WTC11 (cell line): ENCODE measurements around the gene GATA6. TPM values are rescaled to one million over a fixed set of nuclear protein-coding genes. Genes with fewer than 3 reads are reported as not detected.

ENCODE experiments used
- ATAC-seq: fragments of 200-7000 bp; cut with Tn5 transposase; 2 replicates; pipeline ENCODE4 v1.10.0; 2021; ENCODE audit warnings: mild to moderate bottlenecking, moderate library complexity
- CTCF ChIA-PET: fragments of 300-600 bp; sonication (Branson Sonifier 250); formaldehyde crosslinking; loops from one replicate; lab custom pipeline; 2021; ENCODE audit warnings: antibody characterized with exemption; lab: Charles Lee
- POLR2A ChIA-PET: fragments of 350-600 bp; sonication (Branson Sonifier 250); formaldehyde crosslinking; loops from one replicate; lab custom pipeline; 2021; ENCODE audit warnings: antibody characterized with exemption; lab: Charles Lee
- DNase-seq: peaks from one replicate; pipeline ENCODE4 v3.0.0; 2021; ENCODE audit warnings: low spot score
- H3K27ac Mint-ChIP-seq: 2 replicates; pipeline ENCODE4 v1.8.0; 2021; ENCODE audit warnings: mixed read lengths
- H3K27me3 Mint-ChIP-seq: 2 replicates; pipeline ENCODE4 v1.8.0; 2021; ENCODE audit warnings: low read depth, mild to moderate bottlenecking, moderate library complexity, mixed read lengths
- H3K36me3 Mint-ChIP-seq: 2 replicates; pipeline ENCODE4 v1.8.0; 2021; ENCODE audit warnings: mixed read lengths
- H3K4me1 Mint-ChIP-seq: 2 replicates; pipeline ENCODE4 v1.8.0; 2022; ENCODE audit warnings: mixed read lengths
- H3K4me3 Mint-ChIP-seq: 2 replicates; pipeline ENCODE4 v1.8.0; 2021; ENCODE audit warnings: mild to moderate bottlenecking, moderate library complexity, mixed read lengths
- H3K9me3 Mint-ChIP-seq: 2 replicates; pipeline ENCODE4 v1.8.0; 2021; ENCODE audit warnings: mixed read lengths
- ATF1 ChIP-seq: sonication (generic); formaldehyde crosslinking; IDR thresholded peaks from 2 replicates; pipeline ENCODE4 v1.8.1; 2023; ENCODE audit warnings: mild to moderate bottlenecking, moderate library complexity, missing genetic modification reagents
- ATF3 ChIP-seq: sonication (generic); formaldehyde crosslinking; conservative IDR thresholded peaks from 2 replicates; pipeline ENCODE4 v1.8.1; 2022; ENCODE audit warnings: mild to moderate bottlenecking, missing genetic modification reagents
- CREB1 ChIP-seq: sonication (generic); formaldehyde crosslinking; IDR thresholded peaks from 2 replicates; pipeline ENCODE4 v1.8.0; 2023; ENCODE audit warnings: mild to moderate bottlenecking, missing genetic modification reagents
- ELF4 ChIP-seq: sonication (generic); formaldehyde crosslinking; IDR thresholded peaks from 2 replicates; pipeline ENCODE4 v1.8.1; 2022; ENCODE audit warnings: low read depth, mild to moderate bottlenecking, moderate library complexity, missing genetic modification reagents
- ETV6 ChIP-seq: sonication (generic); formaldehyde crosslinking; IDR thresholded peaks from 2 replicates; pipeline ENCODE4 v1.8.1; 2022; ENCODE audit warnings: mild to moderate bottlenecking, missing genetic modification reagents
- HMGA2 ChIP-seq: fragments of 250-450 bp; sonication (Bioruptor Pico); IDR thresholded peaks from 2 replicates; pipeline ENCODE4 v1.4.0; 2021; ENCODE audit warnings: mild to moderate bottlenecking, moderate library complexity
- KAT7 ChIP-seq: sonication (generic); formaldehyde crosslinking; IDR thresholded peaks from 2 replicates; pipeline ENCODE4 v1.8.1; 2023; ENCODE audit warnings: missing genetic modification reagents, mild to moderate bottlenecking, borderline replicate concordance
- MLX ChIP-seq: sonication (generic); formaldehyde crosslinking; IDR thresholded peaks from 2 replicates; pipeline ENCODE4 v1.8.1; 2023; ENCODE audit warnings: mild to moderate bottlenecking, missing genetic modification reagents, moderate library complexity
- NFATC4 ChIP-seq: fragments of 250-450 bp; sonication (Bioruptor Pico); IDR thresholded peaks from 2 replicates; pipeline ENCODE4 v1.9.0; 2021; ENCODE audit warnings: mild to moderate bottlenecking
- NR1H2 ChIP-seq: sonication (generic); formaldehyde crosslinking; IDR thresholded peaks from 2 replicates; pipeline ENCODE4 v1.9.0; 2021; ENCODE audit warnings: mild to moderate bottlenecking, moderate library complexity, missing genetic modification reagents
- NR2C2 ChIP-seq: sonication (generic); formaldehyde crosslinking; IDR thresholded peaks from 2 replicates; pipeline ENCODE4 v1.8.0; 2022; ENCODE audit warnings: mild to moderate bottlenecking, missing genetic modification reagents
- RORB ChIP-seq: fragments of 250-450 bp; sonication (Bioruptor Pico); IDR thresholded peaks from 2 replicates; pipeline ENCODE4 v1.9.0; 2021; ENCODE audit warnings: mild to moderate bottlenecking
- SOX15 ChIP-seq: fragments of 250-450 bp; sonication (Bioruptor Pico); IDR thresholded peaks from 2 replicates; pipeline ENCODE4 v1.9.0; 2021; ENCODE audit warnings: mild to moderate bottlenecking
- ZBTB21 ChIP-seq: sonication (generic); formaldehyde crosslinking; IDR thresholded peaks from 2 replicates; pipeline ENCODE4 v1.8.1; 2023; ENCODE audit warnings: mild to moderate bottlenecking, missing genetic modification reagents, borderline replicate concordance
- ZNF219 ChIP-seq: sonication (generic); formaldehyde crosslinking; IDR thresholded peaks from 2 replicates; pipeline ENCODE4 v1.8.0; 2023; ENCODE audit warnings: missing genetic modification reagents, mild to moderate bottlenecking, borderline replicate concordance
- ZNF232 ChIP-seq: sonication (generic); formaldehyde crosslinking; IDR thresholded peaks from 2 replicates; pipeline ENCODE4 v1.8.0; 2022; ENCODE audit warnings: mild to moderate bottlenecking, missing genetic modification reagents
- total RNA-seq: library from RNA; stranded (reverse); gene quantifications from 3 replicates; pipeline ENCODE4 v1.2.3, GENCODE V29; 2021
- TF ChIP-seq, protein P1 (sequence below): fragments of 250-450 bp; sonication (Bioruptor Pico); IDR thresholded peaks from 2 replicates; pipeline ENCODE4 v1.8.0; 2021; ENCODE audit warnings: mild to moderate bottlenecking
- TF ChIP-seq, protein P2 (sequence below): sonication (generic); formaldehyde crosslinking; IDR thresholded peaks from 2 replicates; pipeline ENCODE4 v1.8.1; 2023; ENCODE audit warnings: mild to moderate bottlenecking, missing genetic modification reagents
- TF ChIP-seq, protein P3 (sequence below): sonication (generic); formaldehyde crosslinking; IDR thresholded peaks from 2 replicates; pipeline ENCODE4 v1.8.0; 2022; ENCODE audit warnings: mild to moderate bottlenecking, missing genetic modification reagents
- TF ChIP-seq, protein P4 (sequence below): sonication (generic); formaldehyde crosslinking; IDR thresholded peaks from 2 replicates; pipeline ENCODE4 v1.8.0; 2022; ENCODE audit warnings: mild to moderate bottlenecking, missing genetic modification reagents

Gene GATA6
- total RNA-seq, 1 experiment from 2014 or later: 0.15 TPM

- TF ChIP-seq, protein P1, sequence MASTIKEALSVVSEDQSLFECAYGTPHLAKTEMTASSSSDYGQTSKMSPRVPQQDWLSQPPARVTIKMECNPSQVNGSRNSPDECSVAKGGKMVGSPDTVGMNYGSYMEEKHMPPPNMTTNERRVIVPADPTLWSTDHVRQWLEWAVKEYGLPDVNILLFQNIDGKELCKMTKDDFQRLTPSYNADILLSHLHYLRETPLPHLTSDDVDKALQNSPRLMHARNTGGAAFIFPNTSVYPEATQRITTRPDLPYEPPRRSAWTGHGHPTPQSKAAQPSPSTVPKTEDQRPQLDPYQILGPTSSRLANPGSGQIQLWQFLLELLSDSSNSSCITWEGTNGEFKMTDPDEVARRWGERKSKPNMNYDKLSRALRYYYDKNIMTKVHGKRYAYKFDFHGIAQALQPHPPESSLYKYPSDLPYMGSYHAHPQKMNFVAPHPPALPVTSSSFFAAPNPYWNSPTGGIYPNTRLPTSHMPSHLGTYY (CRISPR knock-in tag): no peak
- no peak for TF ChIP-seq NFATC4 (CRISPR knock-in tag)
These were observed 5.2 kb downstream of the GATA6 start (continued) for GRCh38 chr18:22174341-22175145.

- Mint-ChIP-seq H3K27ac (no peak overlapping the region), H3K4me3 (no peak overlapping the region), H3K9me3 (no peaks in the 10 kb centered on the region), H3K4me1 (peaks cover 26% of the 10 kb centered on the region), H3K36me3 (no peaks in the 10 kb centered on the region), H3K27me3 (peaks cover 97% of the 10 kb centered on the region)
- no peak for ATAC-seq
- ChIA-PET POLR2A (no interaction called here), CTCF (interaction anchor here (1.0 to 1.1 kb wide), 2 partner anchors 58 to 178 kb away, joined by 3 read pairs; no protein-coding TSS in a partner anchor)
- TF ChIP-seq CREB1 (CRISPR knock-in tag) (no peak), SOX15 (no peak)
- no peak for DNase-seq
These were observed 6.0 kb downstream of the GATA6 start for GRCh38 chr18:22175346-22175745.

DNA sequence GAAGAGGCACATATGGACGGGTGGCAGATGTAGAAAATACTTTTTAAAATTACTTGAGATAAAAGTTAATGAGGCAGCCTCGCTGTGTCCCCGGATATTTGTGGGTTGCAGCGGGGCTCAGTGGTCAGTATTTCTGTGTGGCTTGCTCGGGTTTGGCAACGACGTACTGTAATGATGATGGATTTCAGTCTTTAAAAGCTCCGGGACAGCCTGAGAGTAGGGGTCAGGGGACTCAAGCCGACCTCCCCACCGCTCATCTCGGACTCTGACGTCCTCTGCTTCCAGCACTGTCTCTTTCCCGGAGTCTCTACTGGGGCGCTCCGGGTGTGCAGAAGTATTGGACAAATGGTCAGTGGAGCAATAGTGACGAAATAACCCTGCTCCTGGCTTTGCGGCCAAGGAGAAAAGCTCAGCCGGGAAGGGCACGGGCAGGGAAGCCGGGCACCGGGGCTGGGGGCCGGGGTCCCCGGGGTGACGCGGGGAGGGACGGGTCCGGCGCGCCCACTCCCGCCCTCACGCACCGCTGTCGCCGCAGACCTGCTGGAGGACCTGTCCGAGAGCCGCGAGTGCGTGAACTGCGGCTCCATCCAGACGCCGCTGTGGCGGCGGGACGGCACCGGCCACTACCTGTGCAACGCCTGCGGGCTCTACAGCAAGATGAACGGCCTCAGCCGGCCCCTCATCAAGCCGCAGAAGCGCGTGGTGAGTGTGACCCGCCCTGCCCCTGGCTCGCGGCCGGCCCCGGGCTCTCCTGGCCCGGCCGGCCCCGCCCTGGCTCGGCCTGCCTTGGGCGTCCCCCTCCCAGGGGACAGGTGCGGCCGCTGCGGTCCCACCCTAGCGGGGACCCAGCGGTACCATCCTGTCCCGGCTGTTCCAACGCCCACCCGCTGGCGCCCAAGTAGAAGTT lies 7.3 kb downstream of the GATA6 start:
- Mint-ChIP-seq H3K9me3 (no peaks in the 10 kb centered on the region), H3K4me3 (peak overlapping the region; percentile 40), H3K4me1 (peaks cover 21% of the 10 kb centered on the region), H3K27ac (no peak overlapping the region), H3K36me3 (no peaks in the 10 kb centered on the region), H3K27me3 (peaks cover 98% of the 10 kb centered on the region)
- peak; percentile 41 for DNase-seq
- peak; percentile 62 for ATAC-seq
- ChIA-PET CTCF (interaction anchor here (0.7 kb wide), 1 partner anchor 27 kb away, joined by 3 read pairs; no protein-coding TSS in a partner anchor), POLR2A (no interaction called here)
- TF ChIP-seq KAT7 (CRISPR knock-in tag) (no peak), MLX (no peak), HMGA2 (CRISPR knock-in tag) (no peak)

DNA sequence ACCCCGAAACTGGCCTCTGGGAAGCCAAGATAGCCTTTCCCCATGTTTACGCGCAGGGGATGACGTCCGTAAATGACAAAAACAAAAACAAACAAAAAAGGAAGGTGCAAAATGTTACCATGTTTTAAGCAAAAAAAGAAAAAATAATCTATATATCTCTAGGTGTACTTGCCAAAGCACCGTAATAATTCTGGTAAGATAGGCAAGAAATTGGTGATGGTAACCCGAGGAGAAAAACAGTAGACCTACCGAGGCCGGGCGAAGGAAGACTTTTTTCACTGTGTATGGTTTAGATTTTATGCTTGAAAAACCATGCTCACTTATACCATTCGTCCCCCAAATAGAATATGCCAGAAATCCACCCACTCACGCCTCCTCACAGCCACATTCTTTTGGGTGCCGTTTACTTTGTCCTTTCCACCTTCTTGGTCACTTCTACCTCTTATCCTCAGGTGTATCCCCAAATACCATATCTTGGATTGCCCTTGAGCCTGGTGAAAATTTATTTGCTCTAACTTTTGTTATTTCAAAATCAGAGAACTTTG lies 8.0 kb downstream of the GATA6 start:
- POLR2A ChIA-PET: no interaction called here
- TF ChIP-seq NR1H2 (CRISPR knock-in tag) (no peak), ATF1 (no peak), ETV6 (CRISPR knock-in tag) (no peak), NR2C2 (no peak)
- TF ChIP-seq, all 79 proteins: peak for 0
- ATAC-seq (no peak), DNase-seq (no peak)
- Mint-ChIP-seq H3K36me3 (no peaks in the 10 kb centered on the region), H3K4me3 (peak overlapping the region; percentile 40), H3K9me3 (no peaks in the 10 kb centered on the region), H3K4me1 (peaks cover 21% of the 10 kb centered on the region), H3K27ac (no peak overlapping the region), H3K27me3 (peaks cover 98% of the 10 kb centered on the region)
- CTCF ChIA-PET: no interaction called here

- DNase-seq (no peak), ATAC-seq (no peak)
- no peak overlapping the region for H3K27ac Mint-ChIP-seq
- peaks cover 87% of the 10 kb centered on the region for H3K27me3 Mint-ChIP-seq
- no peaks in the 10 kb centered on the region for H3K36me3 Mint-ChIP-seq
- no peaks in the 10 kb centered on the region for H3K9me3 Mint-ChIP-seq
- H3K4me3 Mint-ChIP-seq: no peak overlapping the region
- ChIA-PET CTCF (no interaction called here), POLR2A (no interaction called here)
- peaks cover 15% of the 10 kb centered on the region for H3K4me1 Mint-ChIP-seq
- TF ChIP-seq, protein P2, sequence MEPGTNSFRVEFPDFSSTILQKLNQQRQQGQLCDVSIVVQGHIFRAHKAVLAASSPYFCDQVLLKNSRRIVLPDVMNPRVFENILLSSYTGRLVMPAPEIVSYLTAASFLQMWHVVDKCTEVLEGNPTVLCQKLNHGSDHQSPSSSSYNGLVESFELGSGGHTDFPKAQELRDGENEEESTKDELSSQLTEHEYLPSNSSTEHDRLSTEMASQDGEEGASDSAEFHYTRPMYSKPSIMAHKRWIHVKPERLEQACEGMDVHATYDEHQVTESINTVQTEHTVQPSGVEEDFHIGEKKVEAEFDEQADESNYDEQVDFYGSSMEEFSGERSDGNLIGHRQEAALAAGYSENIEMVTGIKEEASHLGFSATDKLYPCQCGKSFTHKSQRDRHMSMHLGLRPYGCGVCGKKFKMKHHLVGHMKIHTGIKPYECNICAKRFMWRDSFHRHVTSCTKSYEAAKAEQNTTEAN (CRISPR knock-in tag): no peak
- TF ChIP-seq, protein P3, sequence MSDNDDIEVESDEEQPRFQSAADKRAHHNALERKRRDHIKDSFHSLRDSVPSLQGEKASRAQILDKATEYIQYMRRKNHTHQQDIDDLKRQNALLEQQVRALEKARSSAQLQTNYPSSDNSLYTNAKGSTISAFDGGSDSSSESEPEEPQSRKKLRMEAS (CRISPR knock-in tag): no peak
- no peak for TF ChIP-seq RORB (CRISPR knock-in tag)
- TF ChIP-seq, protein P4, sequence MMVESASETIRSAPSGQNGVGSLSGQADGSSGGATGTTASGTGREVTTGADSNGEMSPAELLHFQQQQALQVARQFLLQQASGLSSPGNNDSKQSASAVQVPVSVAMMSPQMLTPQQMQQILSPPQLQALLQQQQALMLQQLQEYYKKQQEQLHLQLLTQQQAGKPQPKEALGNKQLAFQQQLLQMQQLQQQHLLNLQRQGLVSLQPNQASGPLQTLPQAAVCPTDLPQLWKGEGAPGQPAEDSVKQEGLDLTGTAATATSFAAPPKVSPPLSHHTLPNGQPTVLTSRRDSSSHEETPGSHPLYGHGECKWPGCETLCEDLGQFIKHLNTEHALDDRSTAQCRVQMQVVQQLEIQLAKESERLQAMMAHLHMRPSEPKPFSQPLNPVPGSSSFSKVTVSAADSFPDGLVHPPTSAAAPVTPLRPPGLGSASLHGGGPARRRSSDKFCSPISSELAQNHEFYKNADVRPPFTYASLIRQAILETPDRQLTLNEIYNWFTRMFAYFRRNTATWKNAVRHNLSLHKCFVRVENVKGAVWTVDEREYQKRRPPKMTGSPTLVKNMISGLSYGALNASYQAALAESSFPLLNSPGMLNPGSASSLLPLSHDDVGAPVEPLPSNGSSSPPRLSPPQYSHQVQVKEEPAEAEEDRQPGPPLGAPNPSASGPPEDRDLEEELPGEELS: no peak
- TF ChIP-seq ZNF232: no peak
- no peak for TF ChIP-seq ELF4 (CRISPR knock-in tag)
- TF ChIP-seq ZBTB21 (CRISPR knock-in tag): no peak
- no peak for TF ChIP-seq ZNF219 (CRISPR knock-in tag)
- no peak for TF ChIP-seq ATF3 (CRISPR knock-in tag)
These were observed 9.8 kb downstream of the GATA6 start for GRCh38 chr18:22179174-22179573.
